ENCODE data around the gene ZNF280A.

Gene ZNF280A

GRCh38 chr22:22558071-22558971, 38.3 kb upstream of the ZNF280A start:
- TF ChIP-seq TAF1 (IDR thresholded peaks at IDR 0.05; ENCODE audit: low read depth) (no peak), TCF12 (IDR thresholded peaks at IDR 0.05; ENCODE audit: low read depth) (no peak), MAX (IDR thresholded peaks at IDR 0.05) (no peak), EGR1 (IDR thresholded peaks at IDR 0.05) (no peak), NFIC (IDR thresholded peaks at IDR 0.05) (no peak), FOXM1 (IDR thresholded peaks at IDR 0.05; ENCODE audit: borderline replicate concordance, low read depth) (no peak), CREB1 (IDR thresholded peaks at IDR 0.05; ENCODE audit: low read depth) (no peak), REST (IDR thresholded peaks at IDR 0.05; ENCODE audit: low read depth) (no peak), EP300 (IDR thresholded peaks at IDR 0.05; ENCODE audit: borderline replicate concordance) (no peak), ZBTB7A (IDR thresholded peaks at IDR 0.05; ENCODE audit: low read depth) (no peak), CEBPB (IDR thresholded peaks at IDR 0.05) (no peak), YY1 (IDR thresholded peaks at IDR 0.05; ENCODE audit: low read depth) (no peak)

GRCh38 chr22:22556995-22557925, 37.2 kb upstream of the ZNF280A start:
- TF ChIP-seq TEAD4 (IDR thresholded peaks at IDR 0.05): no peak
- TF ChIP-seq CEBPB (IDR thresholded peaks at IDR 0.05): no peak
- no peak for TF ChIP-seq YY1 (IDR thresholded peaks at IDR 0.05; ENCODE audit: low read depth)
- no peak for TF ChIP-seq ZBTB7A (IDR thresholded peaks at IDR 0.05; ENCODE audit: low read depth)
- TF ChIP-seq TCF12 (IDR thresholded peaks at IDR 0.05; ENCODE audit: low read depth): no peak
- TF ChIP-seq MAX (IDR thresholded peaks at IDR 0.05): no peak
- TF ChIP-seq CREB1 (IDR thresholded peaks at IDR 0.05; ENCODE audit: low read depth): no peak

GRCh38 chr22:22556578-22556977, 36.5 kb upstream of the ZNF280A start:
- TF ChIP-seq EP300 (IDR thresholded peaks at IDR 0.05; ENCODE audit: borderline replicate concordance): no peak
- TF ChIP-seq REST (IDR thresholded peaks at IDR 0.05; ENCODE audit: low read depth): no peak
- no peak for TF ChIP-seq ZBTB7A (IDR thresholded peaks at IDR 0.05; ENCODE audit: low read depth)
- no peak for TF ChIP-seq YY1 (IDR thresholded peaks at IDR 0.05; ENCODE audit: low read depth)
- no peak for TF ChIP-seq RAD21 (IDR thresholded peaks at IDR 0.05; ENCODE audit: low read depth)
- no peak for TF ChIP-seq CREB1 (IDR thresholded peaks at IDR 0.05; ENCODE audit: low read depth)
- no peak for TF ChIP-seq CEBPB (IDR thresholded peaks at IDR 0.05)
- TF ChIP-seq TAF1 (IDR thresholded peaks at IDR 0.05; ENCODE audit: low read depth): no peak
- no peak for TF ChIP-seq FOXM1 (IDR thresholded peaks at IDR 0.05; ENCODE audit: borderline replicate concordance, low read depth)
- no peak for TF ChIP-seq EGR1 (IDR thresholded peaks at IDR 0.05)

- TF ChIP-seq USF1 (IDR thresholded peaks at IDR 0.05) (no peak), MAX (IDR thresholded peaks at IDR 0.05) (no peak)
Measured at GRCh38 chr22:22555596-22555995, 35.5 kb upstream of the ZNF280A start.

GRCh38 chr22:22554587-22555284, 34.7 kb upstream of the ZNF280A start:
- TF ChIP-seq TCF12 (IDR thresholded peaks at IDR 0.05; ENCODE audit: low read depth) (no peak), REST (IDR thresholded peaks at IDR 0.05; ENCODE audit: low read depth) (no peak), YY1 (IDR thresholded peaks at IDR 0.05; ENCODE audit: low read depth) (no peak), CREB1 (IDR thresholded peaks at IDR 0.05; ENCODE audit: low read depth) (no peak), ZBTB7A (IDR thresholded peaks at IDR 0.05; ENCODE audit: low read depth) (no peak), NFIC (IDR thresholded peaks at IDR 0.05) (no peak), USF1 (IDR thresholded peaks at IDR 0.05) (no peak), TAF1 (IDR thresholded peaks at IDR 0.05; ENCODE audit: low read depth) (no peak), RAD21 (IDR thresholded peaks at IDR 0.05; ENCODE audit: low read depth) (no peak), FOXM1 (IDR thresholded peaks at IDR 0.05; ENCODE audit: borderline replicate concordance, low read depth) (no peak), TEAD4 (IDR thresholded peaks at IDR 0.05) (no peak), EGR1 (IDR thresholded peaks at IDR 0.05) (no peak), CEBPB (IDR thresholded peaks at IDR 0.05) (no peak), MAX (IDR thresholded peaks at IDR 0.05) (no peak), EP300 (IDR thresholded peaks at IDR 0.05; ENCODE audit: borderline replicate concordance) (no peak)

Measured in Ishikawa (cell line).